Measurements from ENCODE around the gene NOVA1. TPM values are rescaled to one million over a fixed set of nuclear protein-coding genes. Genes with fewer than 3 reads are reported as not detected.

NOVA1 gene
- total RNA-seq, 4 donors from 2014 or later: 10.3 to 22.4 (median 14.0) TPM

GRCh38 chr14:26605602-26606001 is 7.8 kb upstream of the NOVA1 start:
- TF ChIP-seq POLR2AphosphoS5 (IDR thresholded peaks at IDR 0.05) (no peak), EP300 (IDR thresholded peaks at IDR 0.05) (no peak), CTCF (IDR thresholded peaks at IDR 0.05) (no peak), POLR2A (IDR thresholded peaks at IDR 0.05; ENCODE audit: low read depth) (no peak)
- intact Hi-C loops (cut with DNase I): loop anchor here (10.0 kb wide), 1 partner anchor 211 kb away; no protein-coding TSS in a partner anchor
- no peak overlapping the region for H3K4me3 ChIP-seq

GRCh38 chr14:26602902-26603301 is 5.1 kb upstream of the NOVA1 start:
- H3K4me1 ChIP-seq: peaks cover 0 to 5% (median 0%) of the 10 kb centered on the region in 4 donors
- intact Hi-C loops (cut with DNase I): loop anchor here (10.0 kb wide), 1 partner anchor 208 kb away; no protein-coding TSS in a partner anchor
- no peaks in the 10 kb centered on the region for H3K27me3 ChIP-seq
- 72% methylated on average over 2 of the region's 2 CpGs for WGBS
- TF ChIP-seq EP300 (IDR thresholded peaks at IDR 0.05): no peak
- H3K27ac ChIP-seq (replicated peaks in 1 of 4): no peak overlapping the region
- no peak for DNase-seq (ENCODE audit: extremely low spot score)
- H3K36me3 ChIP-seq: no peaks in the 10 kb centered on the region
- no peak overlapping the region for H3K4me3 ChIP-seq
- no peaks in the 10 kb centered on the region for H3K9me3 ChIP-seq

More at GRCh38 chr14:26605602-26606001, 7.8 kb upstream of the NOVA1 start:
- WGBS: 69% methylated on average over 2 of the region's 2 CpGs
- H3K9me3 ChIP-seq: no peaks in the 10 kb centered on the region
- H3K36me3 ChIP-seq: no peaks in the 10 kb centered on the region
- no peak for DNase-seq (ENCODE audit: extremely low spot score)
- no peak overlapping the region for H3K27ac ChIP-seq (replicated peaks in 1 of 4)
- no peaks in the 10 kb centered on the region for H3K4me1 ChIP-seq
- H3K27me3 ChIP-seq: no peaks in the 10 kb centered on the region

- peaks cover 0 to 5% (median 0%) of the 10 kb centered on the region in 4 donors for H3K4me1 ChIP-seq
- H3K4me3 ChIP-seq: no peak overlapping the region
- DNase-seq (ENCODE audit: extremely low spot score): no peak
- TF ChIP-seq POLR2AphosphoS5 (IDR thresholded peaks at IDR 0.05) (no peak), POLR2A (IDR thresholded peaks at IDR 0.05; ENCODE audit: low read depth) (no peak), EP300 (IDR thresholded peaks at IDR 0.05) (no peak), CTCF (IDR thresholded peaks at IDR 0.05) (no peak)
- intact Hi-C loops (cut with DNase I): loop anchor here (10.0 kb wide), 1 partner anchor 207 kb away; no protein-coding TSS in a partner anchor
- no peaks in the 10 kb centered on the region for H3K36me3 ChIP-seq
- H3K27ac ChIP-seq (replicated peaks in 1 of 4): no peak overlapping the region
- H3K9me3 ChIP-seq: no peaks in the 10 kb centered on the region
- no peaks in the 10 kb centered on the region for H3K27me3 ChIP-seq
- 62% methylated on average over 4 of the region's 4 CpGs for WGBS
Observed at GRCh38 chr14:26601856-26602255, 4.0 kb upstream of the NOVA1 start.

DNA sequence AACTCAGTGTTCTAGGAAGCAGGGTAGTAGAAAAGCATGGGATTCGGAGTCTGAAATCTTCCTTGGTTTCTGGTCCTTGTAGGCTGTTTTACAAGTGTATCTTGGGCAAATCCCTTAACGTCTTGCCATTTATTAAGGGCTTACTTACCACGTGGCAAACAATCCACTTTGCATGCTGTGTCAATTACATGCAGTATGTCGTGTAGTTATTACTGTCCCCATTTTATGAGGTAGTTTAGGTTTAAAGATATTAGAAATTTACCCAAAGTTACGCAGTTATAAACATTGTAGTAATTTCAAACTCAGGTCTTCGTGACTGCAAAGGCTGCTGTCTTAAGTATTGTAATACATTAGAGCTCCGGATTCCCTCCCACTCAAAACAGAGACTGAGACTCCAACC is 1.5 kb upstream of the NOVA1 start:
- Histone ChIP-seq H3K36me3 (no peaks in the 10 kb centered on the region), H3K4me3 (peak overlapping the region; percentile 69 to 86 (median 82)), H3K27me3 (no peaks in the 10 kb centered on the region), H3K27ac (replicated peaks in 1 of 4) (peak overlapping the region; percentile 90 to 95 (median 92)), H3K9me3 (no peaks in the 10 kb centered on the region), H3K4me1 (peaks cover 0 to 23% (median 20%) of the 10 kb centered on the region in 4 donors)
- no peak for DNase-seq (ENCODE audit: extremely low spot score)
- TF ChIP-seq CTCF (IDR thresholded peaks at IDR 0.05) (no peak), EP300 (IDR thresholded peaks at IDR 0.05) (no peak), POLR2AphosphoS5 (IDR thresholded peaks at IDR 0.05) (no peak), POLR2A (IDR thresholded peaks at IDR 0.05; ENCODE audit: low read depth) (no peak)
- 42% methylated on average over 7 of the region's 7 CpGs for WGBS
- intact Hi-C loops (cut with DNase I): loop anchor here (2.0 kb wide), 1 partner anchor 78 kb away; no protein-coding TSS in a partner anchor

GRCh38 chr14:26598672-26599131 is 869 bp upstream of the NOVA1 start:
- DNase-seq (ENCODE audit: extremely low spot score): no peak
- peak overlapping the region; percentile 69 to 86 (median 82) for H3K4me3 ChIP-seq
- intact Hi-C loops (cut with DNase I): loop anchor here (2.0 kb wide), 1 partner anchor 78 kb away; no protein-coding TSS in a partner anchor

More at GRCh38 chr14:26598672-26599131, 869 bp upstream of the NOVA1 start:
- TF ChIP-seq EP300 (IDR thresholded peaks at IDR 0.05): no peak
- no peak for TF ChIP-seq POLR2AphosphoS5 (IDR thresholded peaks at IDR 0.05)
- no peak for TF ChIP-seq CTCF (IDR thresholded peaks at IDR 0.05)
- TF ChIP-seq POLR2A (IDR thresholded peaks at IDR 0.05; ENCODE audit: low read depth): no peak
- Histone ChIP-seq H3K36me3 (no peaks in the 10 kb centered on the region), H3K27ac (replicated peaks in 1 of 4) (peak overlapping the region; percentile 90 to 95 (median 92)), H3K27me3 (no peaks in the 10 kb centered on the region), H3K9me3 (no peaks in the 10 kb centered on the region), H3K4me1 (peaks cover 0 to 29% (median 23%) of the 10 kb centered on the region in 4 donors)
- 1% methylated on average over 18 of the region's 18 CpGs for WGBS
